Epithelial cell of esophagus (primary cell): Measurements from ENCODE around the gene MYBPC2.

ENCODE experiments used
- DNase-seq: peaks from one replicate; pipeline ENCODE4 v3.0.0; 2010; ENCODE audit warnings: low read depth
- H3K4me3 ChIP-seq: 2 replicates; pipeline ENCODE4 v1.5.1; 2011; ENCODE audit warnings: mild to moderate bottlenecking, low read length, control low read depth
- TF ChIP-seq, protein P1 (sequence below): IDR thresholded peaks from 2 replicates; pipeline ENCODE4 v1.5.1; 2011; ENCODE audit warnings: low read depth, mild to moderate bottlenecking, low read length, control low read depth, inconsistent platforms; ENCODE audit not compliant: insufficient read depth; ENCODE audit errors: missing control alignments

Gene MYBPC2

DNA sequence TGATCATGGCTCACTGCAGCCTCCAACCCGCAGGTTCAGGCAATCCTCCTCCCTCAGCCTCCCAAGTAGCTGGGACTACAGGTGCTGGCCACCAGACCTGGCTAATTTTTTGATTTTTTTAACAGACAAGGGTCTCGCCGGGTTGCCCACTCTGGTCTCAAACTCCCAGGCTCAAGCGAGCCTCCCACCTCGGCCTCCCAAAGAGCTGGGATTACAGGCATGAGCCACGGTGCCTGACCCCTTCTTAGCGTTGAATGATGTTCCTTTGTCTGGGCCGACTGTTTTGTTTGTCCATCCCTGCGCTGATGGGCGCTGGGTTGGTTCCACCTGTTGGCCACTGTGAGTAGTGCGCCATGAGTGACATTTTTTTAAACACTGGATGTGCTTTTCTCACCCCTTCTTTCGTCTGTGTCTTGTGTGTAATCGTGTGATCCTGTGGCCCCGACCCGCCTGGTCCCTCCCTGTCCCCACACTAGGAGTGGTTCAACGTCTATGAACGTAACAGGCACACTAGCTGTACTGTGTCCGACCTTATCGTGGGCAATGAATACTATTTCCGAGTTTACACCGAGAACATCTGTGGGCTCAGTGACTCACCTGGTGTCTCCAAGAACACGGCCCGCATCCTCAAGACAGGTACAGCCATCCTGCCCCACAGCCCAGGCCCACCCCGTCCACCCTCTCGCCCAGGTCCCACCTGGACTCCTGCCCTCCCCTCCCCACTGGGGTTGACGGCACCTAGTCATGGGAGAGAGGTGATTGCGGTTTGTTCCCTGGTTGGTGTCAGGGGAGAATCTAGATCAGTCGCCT, 28.6 kb downstream of the MYBPC2 start:
- peak; percentile 62 for DNase-seq
- H3K4me3 ChIP-seq: no peak overlapping the region
- TF ChIP-seq, protein P1, sequence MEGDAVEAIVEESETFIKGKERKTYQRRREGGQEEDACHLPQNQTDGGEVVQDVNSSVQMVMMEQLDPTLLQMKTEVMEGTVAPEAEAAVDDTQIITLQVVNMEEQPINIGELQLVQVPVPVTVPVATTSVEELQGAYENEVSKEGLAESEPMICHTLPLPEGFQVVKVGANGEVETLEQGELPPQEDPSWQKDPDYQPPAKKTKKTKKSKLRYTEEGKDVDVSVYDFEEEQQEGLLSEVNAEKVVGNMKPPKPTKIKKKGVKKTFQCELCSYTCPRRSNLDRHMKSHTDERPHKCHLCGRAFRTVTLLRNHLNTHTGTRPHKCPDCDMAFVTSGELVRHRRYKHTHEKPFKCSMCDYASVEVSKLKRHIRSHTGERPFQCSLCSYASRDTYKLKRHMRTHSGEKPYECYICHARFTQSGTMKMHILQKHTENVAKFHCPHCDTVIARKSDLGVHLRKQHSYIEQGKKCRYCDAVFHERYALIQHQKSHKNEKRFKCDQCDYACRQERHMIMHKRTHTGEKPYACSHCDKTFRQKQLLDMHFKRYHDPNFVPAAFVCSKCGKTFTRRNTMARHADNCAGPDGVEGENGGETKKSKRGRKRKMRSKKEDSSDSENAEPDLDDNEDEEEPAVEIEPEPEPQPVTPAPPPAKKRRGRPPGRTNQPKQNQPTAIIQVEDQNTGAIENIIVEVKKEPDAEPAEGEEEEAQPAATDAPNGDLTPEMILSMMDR: peak; percentile 86

DNA sequence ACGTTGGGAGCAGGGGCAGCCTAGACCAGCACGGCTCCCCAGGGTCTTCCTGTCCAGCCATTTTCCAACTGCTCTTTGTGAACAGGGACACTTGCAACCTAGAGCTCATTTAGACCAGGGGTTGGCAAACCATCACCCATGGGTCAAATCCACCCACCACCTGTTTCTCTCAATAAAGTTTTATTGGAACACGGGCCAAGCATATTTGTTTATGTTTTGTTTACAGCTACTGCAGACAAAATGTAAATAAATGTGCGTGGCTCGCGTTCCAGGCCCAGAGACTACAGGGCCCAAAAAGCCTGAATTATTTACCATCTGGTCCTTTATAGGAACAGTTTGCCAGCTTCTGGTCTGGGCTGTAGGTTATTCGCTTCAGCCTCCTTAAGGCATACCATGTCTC, 30.3 kb downstream of the MYBPC2 start:
- TF ChIP-seq, protein P1: no peak
- H3K4me3 ChIP-seq: no peak overlapping the region
- DNase-seq: no peak

DNA sequence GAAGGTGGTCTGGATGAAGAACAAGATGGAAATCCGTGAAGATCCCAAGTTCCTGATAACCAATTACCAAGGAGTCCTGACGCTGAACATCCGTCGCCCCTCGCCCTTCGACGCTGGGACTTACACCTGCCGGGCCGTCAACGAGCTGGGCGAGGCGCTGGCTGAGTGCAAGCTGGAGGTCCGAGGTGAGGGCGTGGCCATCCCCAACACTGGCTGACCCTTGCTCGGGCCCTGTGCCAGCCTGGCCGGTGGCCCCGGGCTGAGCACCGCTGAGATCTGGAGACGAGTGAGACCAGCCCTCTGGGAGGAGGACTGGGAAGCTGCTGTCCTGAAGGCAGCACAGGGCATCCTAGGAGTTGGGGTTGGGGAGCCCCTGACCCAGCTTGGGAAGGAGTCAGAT, 31.7 kb downstream of the MYBPC2 start:
- TF ChIP-seq, protein P1: no peak
- no peak for DNase-seq
- no peak overlapping the region for H3K4me3 ChIP-seq

DNA sequence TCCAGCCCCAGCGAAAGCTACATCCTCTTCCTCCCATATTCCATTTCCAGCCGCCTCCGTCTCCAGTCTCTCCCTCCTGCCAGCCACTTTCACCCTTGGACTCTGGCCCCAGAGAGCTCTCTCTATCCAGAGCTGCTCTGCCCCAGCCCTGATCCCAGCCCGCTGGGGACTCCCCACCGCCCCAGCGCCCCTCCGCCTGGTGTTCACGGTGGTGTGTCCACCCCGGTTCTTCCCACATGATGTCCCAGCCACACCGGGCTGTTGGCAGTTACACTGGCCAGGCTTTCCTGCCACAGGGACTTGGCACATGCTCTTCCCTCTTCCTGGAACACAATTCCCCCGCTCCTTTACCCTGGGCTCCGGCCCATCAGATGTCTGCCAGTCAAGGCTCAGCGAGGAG, 32.3 kb downstream of the MYBPC2 start:
- no peak overlapping the region for H3K4me3 ChIP-seq
- TF ChIP-seq, protein P1: no peak
- no peak for DNase-seq

- peak; percentile 6 for DNase-seq
- H3K4me3 ChIP-seq: no peak overlapping the region
- TF ChIP-seq, protein P1: no peak
These were observed 33.5 kb downstream of the MYBPC2 start for GRCh38 chr19:50465986-50466705.

- TF ChIP-seq, protein P1: no peak
- DNase-seq: no peak
- H3K4me3 ChIP-seq: no peak overlapping the region
These were observed 34.0 kb downstream of the MYBPC2 start for GRCh38 chr19:50466706-50467039.
